Psoas muscle (tissue), 8 donors: Measurements from ENCODE around the gene ACOT6. TPM values are rescaled to one million over a fixed set of nuclear protein-coding genes. Genes with fewer than 3 reads are reported as not detected.

Experiments
- ATAC-seq, 4 donors: fragments of 200-7000 bp; cut with Tn5 transposase; one replicate each; pipeline ENCODE4 v1.9.1; 2020; ENCODE audit warnings: moderate library complexity in 3 of 4, mild to moderate bottlenecking in 2 of 4
- DNase-seq, 2 donors: peaks; one replicate each; pipeline ENCODE4 v3.0.0-alpha.2; 2020
- H3K27ac ChIP-seq: fragments of 200-600 bp; one replicate; pipeline ENCODE4 v1.8.0; 2022
- H3K27me3 ChIP-seq, 3 donors: fragments of 200-600 bp in 1 of 3; one replicate each; pipeline versions ENCODE4 v1.6.1 to v1.8.0; 2013 to 2022; ENCODE audit warnings: low read length in 2 of 3, mild to moderate bottlenecking in 2 of 3, moderate library complexity in 1 of 3; ENCODE audit not compliant: insufficient read depth in 3 of 3
- H3K36me3 ChIP-seq, 2 donors: fragments of 200-600 bp in 1 of 2; one replicate each; pipeline versions ENCODE4 v1.6.1 to v1.8.0; 2013 to 2022; ENCODE audit warnings: low read depth in 1 of 2, mild to moderate bottlenecking in 1 of 2, moderate library complexity in 1 of 2; ENCODE audit not compliant: insufficient read depth in 1 of 2
- H3K4me1 ChIP-seq: fragments of 200-600 bp; one replicate; pipeline ENCODE4 v1.8.0; 2022
- H3K4me3 ChIP-seq: fragments of 200-600 bp; one replicate; pipeline ENCODE4 v1.8.0; 2022; ENCODE audit warnings: mild to moderate bottlenecking
- H3K9me3 ChIP-seq: fragments of 200-600 bp; one replicate; pipeline ENCODE4 v1.8.0; 2022
- WGBS, 3 donors: extraction: QIAGEN DNeasy Blood & Tissue Kit; methylation state at CpG; one replicate each; pipeline versions ENCODE4 v1.1.6 to v1.1.7; 2013; 5-methylcytosine and 5-hydroxymethylcytosine counted together
- intact Hi-C, 2 donors: fragments of 100-400 bp; cut with DNase I; formaldehyde crosslinking; loops; one replicate each; pipeline versions ENCODE4 v1.11.0 to v1.14.2; 2022
- polyA plus RNA-seq, 3 donors: library from polyadenylated mRNA; stranded (reverse); fragments of 200-250 nt; gene quantifications; one replicate each; pipeline ENCODE4 v1.2.3, GENCODE V29; 2013
- total RNA-seq, 4 donors: library from RNA; stranded (reverse); fragmentation: NEBNext Ultra II Directional in 2 of 4; extraction: Animal tissue kit (Norgen Biotek cat#: 25700) in 2 of 4; gene quantifications; one replicate each; pipeline versions ENCODE4 v1.2.1 to v1.2.4, GENCODE V29; 2021 to 2023
- TF ChIP-seq, protein P1 (sequence below): fragments of 200-600 bp; IDR thresholded peaks from one replicate; pipeline ENCODE4 v1.8.0; 2022; ENCODE audit warnings: antibody characterized with exemption
- donor health status: healthy with polysubstance abuse.
- donor health status: DM: no; HTN: no; CAD: no; lungs with moderate emphysema.
- donor health status: Bipolar disorder and iron deficiency.
- donor health status: healthy.
- donor health status: DM: yes; HTN: yes; CAD: no.
- donor health status: DM: no; HTN: no; CAD: no.
- donor health status: DM: no; HTN: no; CAD: no.
- donor health status: DM: yes; HTN: yes; CAD: no.

ACOT6 gene
- total and polyA plus RNA-seq, 7 donors = not detected

DNA sequence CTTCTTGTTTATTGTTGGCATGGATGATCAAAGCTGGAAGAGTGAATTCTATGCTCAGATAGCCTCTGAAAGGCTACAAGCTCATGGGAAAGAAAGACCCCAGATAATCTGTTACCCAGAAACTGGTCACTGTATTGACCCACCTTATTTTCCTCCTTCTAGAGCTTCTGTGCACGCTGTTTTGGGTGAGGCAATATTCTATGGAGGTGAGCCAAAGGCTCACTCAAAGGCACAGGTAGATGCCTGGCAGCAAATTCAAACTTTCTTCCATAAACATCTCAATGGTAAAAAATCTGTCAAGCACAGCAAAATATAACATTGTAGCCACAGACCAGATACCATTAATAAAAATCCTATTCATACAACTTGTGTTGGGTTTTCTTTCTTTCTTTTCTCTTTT lies 7.2 kb downstream of the ACOT6 start:
- no peak for DNase-seq
- Histone ChIP-seq H3K27ac (no peak overlapping the region), H3K4me1 (no peaks in the 10 kb centered on the region), H3K36me3 (no peaks in the 10 kb centered on the region), H3K27me3 (no peaks in the 10 kb centered on the region), H3K4me3 (no peak overlapping the region), H3K9me3 (no peaks in the 10 kb centered on the region)
- intact Hi-C loops = no loop called here
- no peak for ATAC-seq
- 75 to 95% (median 92%) methylated on average over 1 of the region's 1 CpG for WGBS, 3 donors
- TF ChIP-seq, protein P1, sequence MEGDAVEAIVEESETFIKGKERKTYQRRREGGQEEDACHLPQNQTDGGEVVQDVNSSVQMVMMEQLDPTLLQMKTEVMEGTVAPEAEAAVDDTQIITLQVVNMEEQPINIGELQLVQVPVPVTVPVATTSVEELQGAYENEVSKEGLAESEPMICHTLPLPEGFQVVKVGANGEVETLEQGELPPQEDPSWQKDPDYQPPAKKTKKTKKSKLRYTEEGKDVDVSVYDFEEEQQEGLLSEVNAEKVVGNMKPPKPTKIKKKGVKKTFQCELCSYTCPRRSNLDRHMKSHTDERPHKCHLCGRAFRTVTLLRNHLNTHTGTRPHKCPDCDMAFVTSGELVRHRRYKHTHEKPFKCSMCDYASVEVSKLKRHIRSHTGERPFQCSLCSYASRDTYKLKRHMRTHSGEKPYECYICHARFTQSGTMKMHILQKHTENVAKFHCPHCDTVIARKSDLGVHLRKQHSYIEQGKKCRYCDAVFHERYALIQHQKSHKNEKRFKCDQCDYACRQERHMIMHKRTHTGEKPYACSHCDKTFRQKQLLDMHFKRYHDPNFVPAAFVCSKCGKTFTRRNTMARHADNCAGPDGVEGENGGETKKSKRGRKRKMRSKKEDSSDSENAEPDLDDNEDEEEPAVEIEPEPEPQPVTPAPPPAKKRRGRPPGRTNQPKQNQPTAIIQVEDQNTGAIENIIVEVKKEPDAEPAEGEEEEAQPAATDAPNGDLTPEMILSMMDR = no peak

DNA sequence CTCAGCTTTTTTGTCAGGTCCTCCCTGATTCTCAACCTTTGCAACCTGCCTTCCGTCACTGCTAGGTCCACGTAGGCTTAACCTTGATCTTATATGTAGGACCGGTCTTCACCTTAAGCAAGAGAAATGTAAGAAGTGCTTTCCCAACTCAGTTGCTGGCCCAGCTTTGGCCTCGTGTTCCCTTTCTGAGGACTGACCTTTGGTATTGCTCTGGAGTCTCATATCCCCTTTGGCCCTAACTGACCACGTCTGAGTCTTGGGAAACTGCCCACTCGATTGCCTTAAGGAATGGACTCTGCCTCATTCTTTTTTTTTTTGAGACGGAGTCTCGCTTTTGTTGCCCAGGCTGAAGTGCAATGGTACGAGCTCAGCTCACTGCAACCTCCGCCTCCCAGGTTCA lies 8.0 kb downstream of the ACOT6 start:
- intact Hi-C loops = no loop called here
- ATAC-seq (peak in 1 of 4 donors; percentile 27), DNase-seq (no peak)
- Histone ChIP-seq H3K27ac (no peak overlapping the region), H3K4me1 (no peaks in the 10 kb centered on the region), H3K27me3 (no peaks in the 10 kb centered on the region), H3K4me3 (no peak overlapping the region), H3K9me3 (no peaks in the 10 kb centered on the region), H3K36me3 (no peaks in the 10 kb centered on the region)
- TF ChIP-seq, protein P1 = no peak
- 63 to 83% (median 67%) methylated on average over 10 of the region's 10 CpGs for WGBS, 3 donors

DNA sequence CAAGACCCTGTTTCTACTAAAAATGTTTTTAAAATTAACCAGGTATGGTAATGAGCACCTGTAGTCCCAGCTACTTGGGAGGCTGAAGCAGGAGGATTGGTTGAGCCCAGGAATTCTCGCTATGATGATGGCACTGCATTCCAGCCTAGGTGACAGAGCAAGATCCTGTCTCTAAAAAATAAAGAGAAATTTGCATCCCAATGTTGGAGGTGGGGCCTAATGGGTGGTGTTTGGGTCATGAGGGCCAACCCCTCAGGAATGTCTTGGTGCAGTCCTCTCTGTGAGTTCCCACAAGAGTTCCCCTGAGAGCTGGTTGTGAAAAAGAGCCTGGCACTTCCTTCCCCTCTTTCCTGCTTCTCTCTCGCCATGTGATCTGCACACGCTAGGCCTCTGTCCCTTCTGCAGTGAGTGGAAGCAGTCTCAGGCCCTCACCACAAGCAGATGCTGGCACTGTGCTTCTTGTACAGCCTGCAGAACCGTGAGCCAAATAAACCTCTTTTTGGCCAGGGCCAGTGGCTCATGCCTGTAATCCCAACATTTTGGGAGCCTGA lies 11.3 kb downstream of the ACOT6 start:
- intact Hi-C loops = no loop called here
- Histone ChIP-seq H3K27me3 (no peaks in the 10 kb centered on the region), H3K9me3 (no peaks in the 10 kb centered on the region), H3K4me1 (no peaks in the 10 kb centered on the region), H3K4me3 (no peak overlapping the region), H3K27ac (no peak overlapping the region), H3K36me3 (no peaks in the 10 kb centered on the region)
- ATAC-seq (no peak), DNase-seq (no peak)
- WGBS, 3 donors = 87 to 95% (median 89%) methylated on average over 4 of the region's 4 CpGs
- TF ChIP-seq, protein P1 = no peak

DNA sequence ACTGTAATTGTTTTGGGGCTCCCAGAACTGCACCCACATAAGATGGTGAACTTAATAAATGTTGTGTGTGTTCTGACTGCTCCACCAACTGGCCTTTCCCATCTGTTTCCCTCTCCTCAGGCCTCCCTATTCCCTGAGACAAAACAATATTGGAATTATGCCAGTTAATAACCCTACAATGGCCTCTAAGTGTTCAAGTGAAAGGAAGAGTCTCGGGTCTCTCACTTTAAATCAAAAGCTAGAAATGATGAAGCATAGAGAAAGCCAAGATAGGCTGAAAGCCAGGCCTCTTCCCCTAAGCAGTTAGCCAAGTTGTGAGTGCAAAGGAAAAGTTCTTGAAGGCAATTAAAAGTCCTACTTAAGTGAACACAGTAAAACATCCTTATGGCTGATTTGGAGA lies 13.4 kb downstream of the ACOT6 start:
- ATAC-seq (no peak), DNase-seq (no peak)
- 47 to 66% (median 55%) methylated on average over 1 of the region's 1 CpG for WGBS, 3 donors
- Histone ChIP-seq H3K36me3 (no peaks in the 10 kb centered on the region), H3K27me3 (no peaks in the 10 kb centered on the region), H3K9me3 (no peaks in the 10 kb centered on the region), H3K4me1 (no peaks in the 10 kb centered on the region), H3K27ac (no peak overlapping the region), H3K4me3 (no peak overlapping the region)
- TF ChIP-seq, protein P1 = no peak
- intact Hi-C loops = no loop called here

DNA sequence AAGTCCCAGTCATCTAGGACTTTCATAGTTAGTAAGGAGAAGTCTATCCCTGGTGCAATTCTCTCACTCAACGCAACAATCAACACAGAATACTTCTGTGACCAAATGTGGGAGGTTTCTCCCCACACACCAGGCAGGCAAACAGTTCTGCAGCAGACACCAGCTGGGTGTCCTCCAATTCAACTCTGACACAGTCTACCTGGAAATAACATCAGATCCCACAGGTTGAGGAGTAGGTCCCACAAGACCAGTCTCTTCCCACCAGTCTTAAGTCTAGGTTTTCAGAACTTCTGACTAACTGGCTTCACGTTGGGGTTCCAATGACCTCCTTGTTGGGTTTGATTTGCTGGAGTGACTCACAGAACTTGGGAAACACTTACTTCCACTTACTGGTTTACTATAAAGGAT lies 14.8 kb downstream of the ACOT6 start:
- H3K27me3 ChIP-seq = no peaks in the 10 kb centered on the region
- no peak overlapping the region for H3K4me3 ChIP-seq
- DNase-seq (no peak), ATAC-seq (no peak)
- intact Hi-C loops = no loop called here
- TF ChIP-seq, protein P1 = no peak
- H3K9me3 ChIP-seq = no peaks in the 10 kb centered on the region
- WGBS, 3 donors = 87 to 93% (median 92%) methylated on average over 2 of the region's 2 CpGs
- H3K4me1 ChIP-seq = no peaks in the 10 kb centered on the region
- no peaks in the 10 kb centered on the region for H3K36me3 ChIP-seq
- no peak overlapping the region for H3K27ac ChIP-seq
